Peyer's patch (tissue), 4 donors: ENCODE data around the gene RBMY1E.
"Not testable (repeated sequence)": the region's sequence is repeated elsewhere in the genome, so short reads cannot be mapped to it uniquely, and the experiment has no call there.

Experiments
- POLR2A ChIP-seq, 2 donors: fragments of 450-650 bp; IDR thresholded peaks; one replicate each; pipeline ENCODE4 v1.5.1; 2017; ENCODE audit warnings: antibody characterized with exemption in 2 of 2, mild to moderate bottlenecking in 2 of 2, moderate library complexity in 2 of 2
- TF ChIP-seq, protein P1 (sequence below), 6 experiments: fragments of 450-650 bp in 4 of 6; fragments of 200-600 bp in 2 of 6; sonication (generic) in 1 of 6; IDR thresholded peaks; one replicate each; pipeline ENCODE4 v1.5.1; 2017 to 2019; ENCODE audit warnings: antibody characterized with exemption in 6 of 6, mild to moderate bottlenecking in 3 of 6, moderate library complexity in 1 of 6

DNA sequence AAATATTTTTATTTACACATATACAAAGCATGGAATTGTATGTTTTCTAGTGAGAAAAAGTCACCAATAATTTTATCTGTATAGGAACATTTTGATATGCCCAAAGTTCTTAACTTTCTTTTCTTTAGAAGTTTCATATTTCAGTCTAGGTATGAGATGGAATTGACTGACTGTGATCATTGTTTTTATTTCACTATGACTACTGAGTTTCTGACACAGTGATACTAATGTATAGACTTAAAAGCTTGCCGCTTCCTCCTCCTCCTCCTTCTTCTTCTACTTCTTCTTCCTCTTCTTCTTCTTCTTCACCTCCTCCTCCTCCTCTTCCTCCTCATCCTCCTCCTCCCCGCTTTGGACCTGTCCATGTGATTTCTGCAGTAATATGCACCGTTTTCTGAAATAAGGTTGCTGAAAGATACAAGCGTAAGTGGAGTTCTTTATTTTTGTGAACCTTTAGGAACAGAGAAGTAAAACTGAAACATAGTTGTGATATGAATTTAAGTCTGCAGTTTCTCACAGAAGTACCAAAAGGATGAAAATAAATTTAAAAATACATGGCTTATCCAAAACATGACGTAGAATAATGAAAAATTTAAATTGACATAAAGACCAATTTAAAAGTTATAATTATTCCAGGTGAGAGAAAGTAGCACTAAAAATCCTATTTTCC lies 48.3 kb downstream of the RBMY1E start:
- TF ChIP-seq, protein P1, sequence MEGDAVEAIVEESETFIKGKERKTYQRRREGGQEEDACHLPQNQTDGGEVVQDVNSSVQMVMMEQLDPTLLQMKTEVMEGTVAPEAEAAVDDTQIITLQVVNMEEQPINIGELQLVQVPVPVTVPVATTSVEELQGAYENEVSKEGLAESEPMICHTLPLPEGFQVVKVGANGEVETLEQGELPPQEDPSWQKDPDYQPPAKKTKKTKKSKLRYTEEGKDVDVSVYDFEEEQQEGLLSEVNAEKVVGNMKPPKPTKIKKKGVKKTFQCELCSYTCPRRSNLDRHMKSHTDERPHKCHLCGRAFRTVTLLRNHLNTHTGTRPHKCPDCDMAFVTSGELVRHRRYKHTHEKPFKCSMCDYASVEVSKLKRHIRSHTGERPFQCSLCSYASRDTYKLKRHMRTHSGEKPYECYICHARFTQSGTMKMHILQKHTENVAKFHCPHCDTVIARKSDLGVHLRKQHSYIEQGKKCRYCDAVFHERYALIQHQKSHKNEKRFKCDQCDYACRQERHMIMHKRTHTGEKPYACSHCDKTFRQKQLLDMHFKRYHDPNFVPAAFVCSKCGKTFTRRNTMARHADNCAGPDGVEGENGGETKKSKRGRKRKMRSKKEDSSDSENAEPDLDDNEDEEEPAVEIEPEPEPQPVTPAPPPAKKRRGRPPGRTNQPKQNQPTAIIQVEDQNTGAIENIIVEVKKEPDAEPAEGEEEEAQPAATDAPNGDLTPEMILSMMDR (IDR thresholded peaks at IDR 0.05): not testable (repeated sequence)
- TF ChIP-seq POLR2A (IDR thresholded peaks at IDR 0.05): not testable (repeated sequence)
